Panc1 (cell line): ENCODE measurements around the gene C4BPB.

Experiments
- CTCF ChIP-seq: fragments of 450-650 bp; IDR thresholded peaks from 2 replicates; pipeline ENCODE4 v1.5.1; 2017; ENCODE audit warnings: mild to moderate bottlenecking
- POLR2AphosphoS5 ChIP-seq: IDR thresholded peaks from 2 replicates; pipeline ENCODE4 v1.6.1; 2012; ENCODE audit warnings: mild to moderate bottlenecking, low read depth, low read length, moderate library complexity
- REST ChIP-seq, 2 experiments: IDR thresholded peaks; 2 replicates each; pipeline ENCODE4 v1.6.1; 2011 to 2012; ENCODE audit warnings: low read depth in 2 of 2, control low read depth in 1 of 2, low read length in 1 of 2, mild to moderate bottlenecking in 1 of 2, moderate library complexity in 1 of 2; ENCODE audit not compliant: insufficient read depth in 1 of 2
- SIN3A ChIP-seq: IDR thresholded peaks from 2 replicates; pipeline ENCODE4 v1.6.1; 2012; ENCODE audit warnings: low read depth, mild to moderate bottlenecking, low read length, moderate library complexity, borderline replicate concordance; ENCODE audit not compliant: insufficient read depth
- TCF7L2 ChIP-seq: IDR thresholded peaks from 2 replicates; pipeline ENCODE4 v1.6.1; 2011; ENCODE audit warnings: mild to moderate bottlenecking, low read depth, low read length, inconsistent platforms

GRCh38 chr1:207054491-207054890 lies 34.2 kb upstream of the C4BPB start:
- TF ChIP-seq CTCF: no peak
- TF ChIP-seq REST (IDR thresholded peaks at IDR 0.05; ENCODE audit: insufficient read depth in 1 of 2, low read depth in 2 of 2, low read length in 1 of 2): no peak
- TF ChIP-seq POLR2AphosphoS5: no peak
- no peak for TF ChIP-seq SIN3A
- no peak for TF ChIP-seq TCF7L2
